A673 (cell line): ENCODE results near the gene TACR2. TPM values are rescaled to one million over a fixed set of nuclear protein-coding genes. Genes with fewer than 3 reads are reported as not detected.

Experiments used
- BruUV-seq: library from RNA; stranded (reverse); fragments of 400-500 nt; replicated peaks from 2 replicates; lab custom pipeline; 2021; lab: Mats Ljungman, UMichigan
- CTCF ChIA-PET: fragments of 300-600 bp; sonication (Branson Sonifier 250); formaldehyde crosslinking; loops from one replicate; lab custom pipeline; 2022; ENCODE audit warnings: antibody characterized with exemption; lab: Charles Lee
- POLR2A ChIA-PET: fragments of 300-600 bp; sonication (Branson Sonifier 250); formaldehyde crosslinking; loops from one replicate; lab custom pipeline; 2022; ENCODE audit warnings: antibody characterized with exemption; ENCODE audit not compliant: low non-redundant PET; lab: Charles Lee
- DNase-seq: peaks from one replicate; pipeline ENCODE4 v3.0.0-alpha.2; 2015; ENCODE audit warnings: low spot score
- H3K27ac ChIP-seq: fragments of 200-600 bp; sonication (generic); 2 replicates; pipeline ENCODE4 v1.5.1; 2016; ENCODE audit warnings: mixed run types, low read depth, mild to moderate bottlenecking, mixed read lengths, antibody characterized with exemption, low read length; ENCODE audit not compliant: poor library complexity, severe bottlenecking
- H3K27me3 ChIP-seq: fragments of 200-600 bp; sonication (generic); replicated peaks from 2 replicates; pipeline ENCODE4 v1.6.1; 2017; ENCODE audit warnings: mixed run types, low read depth, mild to moderate bottlenecking, mixed read lengths, antibody characterized with exemption, low read length; ENCODE audit not compliant: insufficient read depth, poor library complexity
- H3K36me3 ChIP-seq: fragments of 200-600 bp; sonication (generic); 2 replicates; pipeline ENCODE4 v1.6.1; 2016; ENCODE audit warnings: mixed run types, mild to moderate bottlenecking, mixed read lengths, antibody characterized with exemption, low read length; ENCODE audit not compliant: insufficient read depth, poor library complexity, severe bottlenecking
- H3K4me1 ChIP-seq: fragments of 200-600 bp; sonication (generic); 2 replicates; pipeline ENCODE4 v1.6.1; 2017; ENCODE audit warnings: mixed run types, mild to moderate bottlenecking, mixed read lengths, antibody characterized with exemption, low read length; ENCODE audit not compliant: insufficient read depth, poor library complexity, severe bottlenecking
- H3K4me3 ChIP-seq: fragments of 200-600 bp; sonication (generic); 2 replicates; pipeline ENCODE4 v1.5.1; 2016; ENCODE audit warnings: low read depth, mixed run types, mild to moderate bottlenecking, mixed read lengths, low read length; ENCODE audit not compliant: poor library complexity, severe bottlenecking
- H3K9me3 ChIP-seq: fragments of 200-600 bp; sonication (generic); 2 replicates; pipeline ENCODE4 v1.6.1; 2016; ENCODE audit warnings: mixed run types, low read depth, mild to moderate bottlenecking, mixed read lengths, antibody characterized with exemption, low read length; ENCODE audit not compliant: poor library complexity, severe bottlenecking
- EZH2 ChIP-seq: fragments of 200-600 bp; sonication (generic); IDR thresholded peaks from 2 replicates; pipeline ENCODE4 v1.6.1; 2017; ENCODE audit warnings: borderline replicate concordance, low read depth, mild to moderate bottlenecking, mixed read lengths, antibody characterized with exemption, low read length; ENCODE audit not compliant: poor library complexity, severe bottlenecking
- intact Hi-C: fragments of 100-400 bp; cut with micrococcal nuclease; formaldehyde crosslinking; loops from one replicate; pipeline ENCODE4 v1.10.0; 2022; ENCODE audit not compliant: unreplicated experiment
- total RNA-seq: library from RNA; stranded (reverse); gene quantifications from 2 replicates; pipeline ENCODE4 v1.2.3, GENCODE V29; 2021
- TF ChIP-seq, protein P1 (sequence below): fragments of 300-800, 200-600 bp; sonication (generic); conservative IDR thresholded peaks from 2 replicates; pipeline ENCODE4 v1.5.1; 2017; ENCODE audit warnings: low read depth, mild to moderate bottlenecking, antibody characterized with exemption, low read length, moderate library complexity, mixed read lengths

TACR2 gene
- total RNA-seq, 1 experiment from 2014 or later, result 0.21 TPM

DNA sequence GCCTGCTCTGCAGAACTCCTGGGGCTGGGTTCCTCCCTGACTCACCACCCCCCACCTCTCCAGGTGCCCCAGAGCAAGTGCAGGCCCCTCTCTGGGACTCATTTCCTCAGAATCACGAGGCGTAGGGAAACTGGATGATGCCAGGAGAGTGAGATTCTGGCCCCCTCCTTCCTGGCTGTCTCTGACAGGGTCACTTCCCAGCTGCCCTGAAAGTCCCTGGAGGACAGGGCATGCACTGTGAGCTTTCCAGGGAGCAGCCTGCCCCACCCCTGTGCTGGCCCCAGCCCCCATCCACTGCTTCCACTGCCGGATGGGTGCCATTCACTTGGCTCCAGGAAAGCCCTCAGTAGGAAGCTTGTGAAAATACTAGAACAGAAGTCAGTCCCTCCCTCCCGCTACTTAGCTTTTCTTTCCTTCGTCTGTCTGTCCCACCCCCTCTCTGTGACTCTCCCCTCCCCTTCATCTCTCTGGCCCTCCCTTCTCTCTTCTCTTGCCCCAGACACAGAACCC is 10.4 kb downstream of the TACR2 start:
- peaks cover 6% of the 10 kb centered on the region for H3K36me3 ChIP-seq
- H3K4me1 ChIP-seq, result peaks cover 16% of the 10 kb centered on the region
- POLR2A ChIA-PET, result no interaction called here
- no peak overlapping the region for H3K4me3 ChIP-seq
- TF ChIP-seq, protein P1, sequence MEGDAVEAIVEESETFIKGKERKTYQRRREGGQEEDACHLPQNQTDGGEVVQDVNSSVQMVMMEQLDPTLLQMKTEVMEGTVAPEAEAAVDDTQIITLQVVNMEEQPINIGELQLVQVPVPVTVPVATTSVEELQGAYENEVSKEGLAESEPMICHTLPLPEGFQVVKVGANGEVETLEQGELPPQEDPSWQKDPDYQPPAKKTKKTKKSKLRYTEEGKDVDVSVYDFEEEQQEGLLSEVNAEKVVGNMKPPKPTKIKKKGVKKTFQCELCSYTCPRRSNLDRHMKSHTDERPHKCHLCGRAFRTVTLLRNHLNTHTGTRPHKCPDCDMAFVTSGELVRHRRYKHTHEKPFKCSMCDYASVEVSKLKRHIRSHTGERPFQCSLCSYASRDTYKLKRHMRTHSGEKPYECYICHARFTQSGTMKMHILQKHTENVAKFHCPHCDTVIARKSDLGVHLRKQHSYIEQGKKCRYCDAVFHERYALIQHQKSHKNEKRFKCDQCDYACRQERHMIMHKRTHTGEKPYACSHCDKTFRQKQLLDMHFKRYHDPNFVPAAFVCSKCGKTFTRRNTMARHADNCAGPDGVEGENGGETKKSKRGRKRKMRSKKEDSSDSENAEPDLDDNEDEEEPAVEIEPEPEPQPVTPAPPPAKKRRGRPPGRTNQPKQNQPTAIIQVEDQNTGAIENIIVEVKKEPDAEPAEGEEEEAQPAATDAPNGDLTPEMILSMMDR, result no peak
- no peak for TF ChIP-seq EZH2
- BruUV-seq, result no TSS peak
- no peaks in the 10 kb centered on the region for H3K9me3 ChIP-seq
- peak; percentile 49 for DNase-seq
- no peaks in the 10 kb centered on the region for H3K27me3 ChIP-seq
- CTCF ChIA-PET, result interaction anchor here (0.6 to 1.0 kb wide), 2 partner anchors 15 to 87 kb away, joined by 3 to 10 read pairs; no protein-coding TSS in a partner anchor
- intact Hi-C loops, result loop anchor here (5.0 kb wide), 1 partner anchor 169 kb away; no protein-coding TSS in a partner anchor
- H3K27ac ChIP-seq, result peak overlapping the region; percentile 30

DNA sequence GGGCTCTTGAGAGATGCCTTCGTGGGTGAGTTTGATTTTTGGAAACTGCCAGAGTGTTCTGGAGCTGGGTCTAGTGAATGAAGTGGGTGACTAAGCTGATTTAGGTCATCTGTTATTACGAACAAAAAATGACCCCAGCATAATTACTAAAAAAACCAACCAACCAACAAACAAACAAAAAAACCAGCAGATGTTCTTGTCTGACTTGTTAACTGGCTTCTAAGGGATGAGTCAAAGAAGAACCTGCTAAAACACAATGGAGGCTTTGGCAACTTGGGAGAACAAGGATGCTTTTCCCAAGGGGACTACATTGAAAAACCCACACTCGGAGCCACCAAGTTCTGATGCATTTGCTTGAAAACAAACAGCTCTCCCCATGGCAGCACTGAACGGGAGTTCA is 11.5 kb downstream of the TACR2 start:
- BruUV-seq, result no TSS peak
- ChIA-PET POLR2A (no interaction called here), CTCF (no interaction called here)

GRCh38 chr10:69404786-69405185 is 11.9 kb downstream of the TACR2 start:
- no peak for DNase-seq
- ChIA-PET CTCF (no interaction called here), POLR2A (no interaction called here)
- H3K27me3 ChIP-seq, result no peaks in the 10 kb centered on the region
- H3K36me3 ChIP-seq, result peaks cover 13% of the 10 kb centered on the region
- no peaks in the 10 kb centered on the region for H3K9me3 ChIP-seq
- H3K4me3 ChIP-seq, result no peak overlapping the region
- TF ChIP-seq, protein P1, result no peak
- no peak for TF ChIP-seq EZH2
- intact Hi-C loops, result loop anchor here (5.0 kb wide), 1 partner anchor 167 kb away; no protein-coding TSS in a partner anchor
- H3K27ac ChIP-seq, result no peak overlapping the region
- no TSS peak for BruUV-seq
- H3K4me1 ChIP-seq, result peaks cover 16% of the 10 kb centered on the region

More for the DNA sequence above, 11.5 kb downstream of the TACR2 start:
- H3K4me1 ChIP-seq, result peaks cover 16% of the 10 kb centered on the region
- no peak overlapping the region for H3K27ac ChIP-seq
- TF ChIP-seq, protein P1, result no peak
- no peak for TF ChIP-seq EZH2
- H3K9me3 ChIP-seq, result no peaks in the 10 kb centered on the region
- no peak overlapping the region for H3K4me3 ChIP-seq
- intact Hi-C loops, result loop anchor here (5.0 kb wide), 1 partner anchor 168 kb away; no protein-coding TSS in a partner anchor
- no peaks in the 10 kb centered on the region for H3K27me3 ChIP-seq
- peaks cover 13% of the 10 kb centered on the region for H3K36me3 ChIP-seq
- DNase-seq, result no peak
